Neural crest cell (in vitro differentiated cells): ENCODE results near the gene PGRMC2. TPM values are rescaled to one million over a fixed set of nuclear protein-coding genes. Genes with fewer than 3 reads are reported as not detected.

Experiments used
- DNase-seq: peaks from one replicate; pipeline ENCODE4 v3.0.0; 2021; ENCODE audit warnings: low read depth, mixed read lengths, low spot score
- H3K27ac Mint-ChIP-seq: one replicate; pipeline ENCODE4 v1.8.0; 2021; ENCODE audit warnings: mild to moderate bottlenecking, mixed read lengths; ENCODE audit not compliant: unreplicated experiment
- H3K27me3 Mint-ChIP-seq: 2 replicates; pipeline ENCODE4 v1.8.0; 2021; ENCODE audit warnings: low read depth, mild to moderate bottlenecking, mixed read lengths
- H3K36me3 Mint-ChIP-seq: 2 replicates; pipeline ENCODE4 v1.8.0; 2021; ENCODE audit warnings: low read depth, mild to moderate bottlenecking, mixed read lengths
- H3K4me1 Mint-ChIP-seq: 2 replicates; pipeline ENCODE4 v1.8.0; 2021; ENCODE audit warnings: mixed read lengths
- H3K4me3 Mint-ChIP-seq: one replicate; pipeline ENCODE4 v1.8.0; 2021; ENCODE audit warnings: mild to moderate bottlenecking, mixed read lengths
- H3K9me3 Mint-ChIP-seq: 2 replicates; pipeline ENCODE4 v1.8.0; 2021; ENCODE audit warnings: mixed read lengths
- CTCF ChIP-seq: fragments of 200-600 bp; sonication (generic); conservative IDR thresholded peaks from 2 replicates; pipeline ENCODE4 v1.5.0; 2021; ENCODE audit warnings: antibody characterized with exemption, mild to moderate bottlenecking
- total RNA-seq: library from RNA; stranded (reverse); gene quantifications from 2 replicates; pipeline ENCODE4 v1.2.1, GENCODE V29; 2021

Gene PGRMC2
- total RNA-seq, 1 donor from 2014 or later = 51.2 TPM

DNA sequence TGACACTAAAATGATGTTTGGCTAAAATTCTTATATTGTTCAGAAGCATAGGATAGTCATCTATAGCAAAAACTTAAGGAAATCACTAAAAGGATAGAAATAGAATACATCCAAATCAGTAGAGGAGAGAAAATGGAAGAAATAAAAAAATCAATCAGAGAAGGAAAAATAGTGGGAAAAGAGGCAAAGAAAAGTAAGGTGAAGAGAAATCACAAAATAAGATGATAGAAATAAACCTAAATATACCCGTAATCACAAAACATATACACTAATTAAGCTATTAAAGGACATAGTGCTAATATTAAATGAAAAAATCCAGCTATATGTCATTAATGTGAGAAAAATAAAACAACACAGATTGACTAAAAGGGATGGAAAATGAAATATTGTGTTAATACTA lies 6.3 kb downstream of the PGRMC2 start:
- Mint-ChIP-seq H3K27me3 (no peaks in the 10 kb centered on the region), H3K27ac (no peak overlapping the region), H3K9me3 (no peaks in the 10 kb centered on the region), H3K4me3 (no peak overlapping the region), H3K4me1 (peaks cover 19% of the 10 kb centered on the region), H3K36me3 (peaks cover 5% of the 10 kb centered on the region)
- DNase-seq = no peak
- no peak for TF ChIP-seq CTCF

DNA sequence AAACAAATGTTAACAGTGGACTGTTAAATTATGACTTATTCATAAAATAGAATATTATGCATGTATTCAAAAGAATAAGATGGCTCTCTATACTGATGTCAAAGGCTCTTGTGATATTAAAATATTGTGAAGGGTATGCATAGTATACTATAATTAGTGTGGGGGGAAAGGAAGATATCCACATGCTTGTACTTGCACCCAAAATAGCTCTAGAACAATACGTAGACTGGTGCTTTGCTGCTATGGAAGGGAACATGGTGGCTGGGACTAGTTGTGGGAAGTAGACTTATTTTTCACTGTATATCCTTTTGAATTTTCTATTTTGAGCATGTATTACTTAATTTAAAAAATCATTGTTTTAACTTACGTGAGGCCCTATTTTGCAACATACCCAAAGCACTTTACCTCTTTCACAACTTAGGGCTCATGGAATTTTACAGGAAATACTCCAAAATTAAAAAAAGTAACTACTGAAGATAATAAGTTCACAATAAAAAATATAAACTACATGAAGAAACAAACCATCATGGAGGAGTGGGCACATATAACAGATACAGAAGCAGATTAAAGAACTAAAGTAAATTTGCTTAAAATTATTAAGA lies 7.9 kb downstream of the PGRMC2 start:
- H3K4me3 Mint-ChIP-seq = no peak overlapping the region
- no peak for TF ChIP-seq CTCF
- H3K9me3 Mint-ChIP-seq = no peaks in the 10 kb centered on the region
- no peaks in the 10 kb centered on the region for H3K27me3 Mint-ChIP-seq
- H3K27ac Mint-ChIP-seq = no peak overlapping the region
- DNase-seq = no peak
- peaks cover 3% of the 10 kb centered on the region for H3K36me3 Mint-ChIP-seq
- H3K4me1 Mint-ChIP-seq = peaks cover 4% of the 10 kb centered on the region

DNA sequence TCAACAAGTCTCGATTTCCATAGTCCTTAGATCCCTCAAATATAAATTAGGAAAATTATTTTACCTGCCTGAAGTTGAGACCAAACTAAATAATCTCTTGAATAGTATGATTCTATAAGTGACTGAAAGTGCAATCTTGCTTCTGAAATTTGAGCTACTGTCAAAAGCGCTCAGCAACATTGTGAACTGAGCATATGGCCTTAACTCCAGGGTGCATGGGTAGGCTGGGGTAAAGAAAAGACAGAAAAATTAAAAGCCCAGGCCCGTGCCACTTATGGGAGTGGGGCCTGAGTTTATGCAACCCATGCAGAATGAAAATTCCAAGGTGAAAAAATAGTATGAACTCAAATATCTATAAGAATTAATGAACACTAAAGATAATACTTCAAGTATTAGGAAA lies 9.8 kb downstream of the PGRMC2 start:
- no peak overlapping the region for H3K4me3 Mint-ChIP-seq
- no peaks in the 10 kb centered on the region for H3K27me3 Mint-ChIP-seq
- no peak for TF ChIP-seq CTCF
- H3K36me3 Mint-ChIP-seq = peaks cover 5% of the 10 kb centered on the region
- H3K9me3 Mint-ChIP-seq = no peaks in the 10 kb centered on the region
- no peaks in the 10 kb centered on the region for H3K4me1 Mint-ChIP-seq
- no peak for DNase-seq
- no peak overlapping the region for H3K27ac Mint-ChIP-seq

DNA sequence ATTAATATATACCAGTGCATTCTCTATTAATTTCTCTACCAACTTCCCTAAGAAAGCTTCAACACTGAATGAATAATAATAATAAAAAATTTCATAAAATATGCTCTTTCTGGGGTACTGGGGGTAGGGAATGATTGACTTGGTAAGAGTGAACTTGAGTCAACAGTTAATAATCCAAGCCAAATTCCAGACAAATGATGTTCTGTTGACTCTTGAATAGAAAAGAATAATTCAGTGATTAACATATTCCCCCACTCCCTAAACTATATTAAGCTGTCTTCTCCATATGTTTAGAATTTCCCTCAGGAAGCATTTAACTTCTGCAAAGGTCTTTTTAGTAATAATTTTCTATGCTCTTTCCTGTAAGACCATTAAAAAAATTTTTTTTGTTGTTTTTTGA lies 12.3 kb downstream of the PGRMC2 start:
- Mint-ChIP-seq H3K4me3 (no peak overlapping the region), H3K27me3 (no peaks in the 10 kb centered on the region), H3K4me1 (no peaks in the 10 kb centered on the region), H3K27ac (no peak overlapping the region), H3K9me3 (no peaks in the 10 kb centered on the region), H3K36me3 (peaks cover 9% of the 10 kb centered on the region)
- TF ChIP-seq CTCF = no peak
- DNase-seq = no peak

GRCh38 chr4:128271551-128271950 lies 16.1 kb downstream of the PGRMC2 start:
- peaks cover 2% of the 10 kb centered on the region for H3K9me3 Mint-ChIP-seq
- H3K4me3 Mint-ChIP-seq = no peak overlapping the region
- peaks cover 10% of the 10 kb centered on the region for H3K36me3 Mint-ChIP-seq
- peaks cover 5% of the 10 kb centered on the region for H3K4me1 Mint-ChIP-seq
- DNase-seq = no peak
- no peak for TF ChIP-seq CTCF
- no peak overlapping the region for H3K27ac Mint-ChIP-seq
- no peaks in the 10 kb centered on the region for H3K27me3 Mint-ChIP-seq
